PFSK-1 (cell line): Measurements from ENCODE around the gene MAP3K10.

Experiments
- POLR2AphosphoS5 ChIP-seq: IDR thresholded peaks from 2 replicates; pipeline ENCODE4 v1.6.1; 2012; ENCODE audit warnings: low read depth, mild to moderate bottlenecking, control low read depth, low read length, moderate library complexity
- TAF1 ChIP-seq: IDR thresholded peaks from 2 replicates; pipeline ENCODE4 v1.6.1; 2012; ENCODE audit warnings: low read length, control low read depth, borderline replicate concordance; ENCODE audit not compliant: insufficient read depth
- TF ChIP-seq, protein P1 (sequence below), 2 experiments: IDR thresholded peaks; 2 replicates each; pipeline versions ENCODE4 v1.6.1 to v1.8.0; 2011 to 2012; ENCODE audit warnings: low read depth in 2 of 2, low read length in 2 of 2, control low read depth in 1 of 2, inconsistent platforms in 1 of 2, mild to moderate bottlenecking in 1 of 2, moderate library complexity in 1 of 2; ENCODE audit not compliant: insufficient read depth in 1 of 2

DNA sequence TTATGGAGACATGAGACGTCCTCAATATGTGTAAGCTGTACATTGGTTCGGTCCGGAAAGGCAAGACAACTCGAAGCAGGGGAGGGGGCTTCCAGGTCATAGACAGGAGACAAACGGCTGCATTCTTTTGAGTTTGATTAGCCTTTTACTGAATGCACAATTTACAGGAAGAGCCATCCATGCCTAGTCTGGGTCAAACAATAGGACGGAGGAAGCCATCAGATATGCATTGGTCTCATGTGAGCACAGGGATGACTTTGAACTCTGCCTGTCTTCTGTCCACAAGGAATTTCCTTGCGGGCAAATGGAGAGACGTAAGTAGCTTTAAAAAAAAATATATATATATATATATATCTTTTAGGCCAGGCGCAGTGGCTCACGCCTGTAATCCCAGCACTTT, 37.1 kb downstream of the MAP3K10 start:
- TF ChIP-seq POLR2AphosphoS5 = no peak
- TF ChIP-seq, protein P1, sequence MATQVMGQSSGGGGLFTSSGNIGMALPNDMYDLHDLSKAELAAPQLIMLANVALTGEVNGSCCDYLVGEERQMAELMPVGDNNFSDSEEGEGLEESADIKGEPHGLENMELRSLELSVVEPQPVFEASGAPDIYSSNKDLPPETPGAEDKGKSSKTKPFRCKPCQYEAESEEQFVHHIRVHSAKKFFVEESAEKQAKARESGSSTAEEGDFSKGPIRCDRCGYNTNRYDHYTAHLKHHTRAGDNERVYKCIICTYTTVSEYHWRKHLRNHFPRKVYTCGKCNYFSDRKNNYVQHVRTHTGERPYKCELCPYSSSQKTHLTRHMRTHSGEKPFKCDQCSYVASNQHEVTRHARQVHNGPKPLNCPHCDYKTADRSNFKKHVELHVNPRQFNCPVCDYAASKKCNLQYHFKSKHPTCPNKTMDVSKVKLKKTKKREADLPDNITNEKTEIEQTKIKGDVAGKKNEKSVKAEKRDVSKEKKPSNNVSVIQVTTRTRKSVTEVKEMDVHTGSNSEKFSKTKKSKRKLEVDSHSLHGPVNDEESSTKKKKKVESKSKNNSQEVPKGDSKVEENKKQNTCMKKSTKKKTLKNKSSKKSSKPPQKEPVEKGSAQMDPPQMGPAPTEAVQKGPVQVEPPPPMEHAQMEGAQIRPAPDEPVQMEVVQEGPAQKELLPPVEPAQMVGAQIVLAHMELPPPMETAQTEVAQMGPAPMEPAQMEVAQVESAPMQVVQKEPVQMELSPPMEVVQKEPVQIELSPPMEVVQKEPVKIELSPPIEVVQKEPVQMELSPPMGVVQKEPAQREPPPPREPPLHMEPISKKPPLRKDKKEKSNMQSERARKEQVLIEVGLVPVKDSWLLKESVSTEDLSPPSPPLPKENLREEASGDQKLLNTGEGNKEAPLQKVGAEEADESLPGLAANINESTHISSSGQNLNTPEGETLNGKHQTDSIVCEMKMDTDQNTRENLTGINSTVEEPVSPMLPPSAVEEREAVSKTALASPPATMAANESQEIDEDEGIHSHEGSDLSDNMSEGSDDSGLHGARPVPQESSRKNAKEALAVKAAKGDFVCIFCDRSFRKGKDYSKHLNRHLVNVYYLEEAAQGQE (IDR thresholded peaks at IDR 0.05; ENCODE audit: insufficient read depth in 1 of 2, low read depth in 2 of 2, low read length in 2 of 2) = no peak
- no peak for TF ChIP-seq TAF1
